Right renal pelvis (tissue), 4 donors: Measurements from ENCODE around the gene FADS3. TPM values are rescaled to one million over a fixed set of nuclear protein-coding genes. Genes with fewer than 3 reads are reported as not detected.

Source experiments
- polyA plus RNA-seq, 4 donors: library from polyadenylated mRNA; unstranded; fragments of 120-200 nt; gene quantifications; one replicate each; pipeline ENCODE4 v1.2.1, GENCODE V29; 2013; ENCODE audit not compliant: insufficient read length in 4 of 4

The FADS3 gene
- polyA plus RNA-seq, 4 donors, result 15.8 to 20.6 (median 18.3) TPM

Other genes with a start within 250 kb of the FADS3 start
- 1 to 10 TPM; 3.3 to 4.7 (median 3.4) TPM for gene DAGLA, start 211.2 kb downstream of the FADS3 start, polyA plus RNA-seq
- gene MYRF, start 138.9 kb downstream of the FADS3 start, polyA plus RNA-seq, result 10 to 100 TPM; 20.9 to 23.2 (median 21.9) TPM
- 100 to 1,000 TPM; 153 to 199 (median 169) TPM for gene TMEM258, start 98.9 kb downstream of the FADS3 start, polyA plus RNA-seq
- 10 to 100 TPM; 34.4 to 41.0 (median 38.8) TPM for gene FEN1, start 98.6 kb downstream of the FADS3 start, polyA plus RNA-seq
- gene FADS1, start 74.5 kb downstream of the FADS3 start, polyA plus RNA-seq, result 10 to 100 TPM; 38.1 to 47.0 (median 41.5) TPM
- gene FADS2, start 63.2 kb downstream of the FADS3 start, polyA plus RNA-seq, result 100 to 1,000 TPM in 1 of 4 donors, 10 to 100 TPM in 3; 86.1 to 110 (median 94.1) TPM
- gene RAB3IL1, start 26.0 kb upstream of the FADS3 start, polyA plus RNA-seq, result 10 to 100 TPM; 19.7 to 29.7 (median 21.9) TPM
- 1 to 10 TPM; 4.1 to 4.8 (median 4.4) TPM for gene BEST1, start 58.8 kb upstream of the FADS3 start, polyA plus RNA-seq
- gene FTH1, start 76.1 kb upstream of the FADS3 start, polyA plus RNA-seq, result 1,000 to 10,000 TPM; 2,113 to 2,527 (median 2,145) TPM
- gene INCENP, start 232.5 kb upstream of the FADS3 start, polyA plus RNA-seq, result 10 to 100 TPM; 34.6 to 39.1 (median 36.1) TPM